Body of pancreas (tissue), 4 donors: ENCODE data around the gene TLNRD1. TPM values are rescaled to one million over a fixed set of nuclear protein-coding genes. Genes with fewer than 3 reads are reported as not detected.

Experiments used
- ATAC-seq: fragments of 150-250 bp; one replicate; pipeline ENCODE4 v1.9.1; 2016
- DNase-seq, 4 donors: peaks; one replicate each; pipeline ENCODE4 v3.0.0-alpha.2; 2019
- H3K27ac ChIP-seq, 4 donors: fragments of 200-600 bp; sonication (generic); 1 replicate in 3 of 4; 2 replicates in 1 of 4; pipeline versions ENCODE4 v1.5.1 to v1.6.1; 2016 to 2019; ENCODE audit warnings: mild to moderate bottlenecking in 1 of 4, mixed read lengths in 1 of 4, moderate library complexity in 1 of 4
- H3K27me3 ChIP-seq, 2 donors: fragments of 200-600 bp; sonication (generic); one replicate each; pipeline ENCODE4 v1.6.0; 2016; ENCODE audit warnings: mild to moderate bottlenecking in 1 of 2
- H3K36me3 ChIP-seq, 2 donors: fragments of 200-600 bp; sonication (generic); replicated peaks in 1 of 2; 2 replicates each; pipeline ENCODE4 v1.5.1; 2016; ENCODE audit warnings: low read depth in 2 of 2; ENCODE audit not compliant: insufficient read depth in 1 of 2
- H3K4me1 ChIP-seq: fragments of 200-600 bp; sonication (generic); one replicate; pipeline ENCODE4 v1.6.0; 2016
- H3K4me3 ChIP-seq, 2 donors: fragments of 200-600 bp; sonication (generic); 1 replicate in 1 of 2; 2 replicates in 1 of 2; pipeline ENCODE4 v1.5.1; 2016 to 2019
- H3K9me3 ChIP-seq, 3 donors: fragments of 200-600 bp; sonication (generic); 1 replicate in 2 of 3; 2 replicates in 1 of 3; pipeline ENCODE4 v1.5.1; 2016
- POLR2A ChIP-seq, 3 donors: fragments of 450-650 bp; IDR thresholded peaks; one replicate each; pipeline ENCODE4 v1.6.1; 2016; ENCODE audit warnings: antibody characterized with exemption in 3 of 3, mild to moderate bottlenecking in 2 of 3
- WGBS, 2 donors: methylation state at CpG; one replicate each; pipeline ENCODE4 v1.1.5; 2017; 5-methylcytosine and 5-hydroxymethylcytosine counted together
- intact Hi-C: fragments of 100-400 bp; cut with DNase I; formaldehyde crosslinking; loops from one replicate; pipeline ENCODE4 v1.15.1; 2023
- total RNA-seq, 2 donors: library from RNA; depleted of rRNA; stranded (reverse); fragments of >200 nt; gene quantifications; one replicate each; pipeline ENCODE4 v1.1.0, GENCODE V29; 2016
- TF ChIP-seq, protein P1 (sequence below), 7 experiments: fragments of 450-650 bp in 4 of 7; fragments of 200-600 bp in 3 of 7; sonication (generic) in 3 of 7; IDR thresholded peaks; one replicate each; pipeline ENCODE4 v1.5.1; 2016 to 2019; ENCODE audit warnings: antibody characterized with exemption in 7 of 7

Gene TLNRD1
- total RNA-seq, 2 donors from 2014 or later: 22.6 to 44.8 TPM

DNA sequence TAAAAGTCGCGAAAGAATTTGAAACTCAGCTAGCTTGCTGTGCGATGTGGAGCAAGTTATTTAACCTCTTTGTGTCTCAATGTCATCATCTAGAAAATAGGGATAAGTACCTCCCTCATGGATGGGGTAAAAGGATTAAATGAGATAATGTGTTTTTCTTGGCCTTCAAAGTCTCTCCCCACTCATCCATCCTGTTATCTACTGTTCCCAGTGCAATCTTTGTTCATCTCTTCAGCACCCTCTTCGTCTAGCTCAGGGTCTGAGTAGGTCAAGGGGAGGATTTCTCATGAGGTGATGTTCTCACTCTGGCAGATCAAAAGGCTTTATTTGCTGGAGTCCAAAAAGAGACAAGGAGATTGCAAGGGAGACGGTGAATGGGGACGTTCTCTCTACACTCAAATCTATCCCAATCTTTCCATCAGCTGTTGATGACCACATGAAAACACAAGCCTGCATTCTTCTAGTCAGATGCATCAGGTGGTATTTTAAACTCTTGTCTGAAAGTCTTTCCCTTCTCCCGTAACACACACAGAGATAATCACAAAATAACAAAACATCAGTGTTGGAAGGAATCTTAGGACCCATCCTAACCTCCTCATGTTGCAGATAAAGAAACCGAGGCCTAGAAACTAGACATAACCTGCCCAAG lies 12.5 kb upstream of the TLNRD1 start:
- ATAC-seq: no peak
- TF ChIP-seq, protein P1, sequence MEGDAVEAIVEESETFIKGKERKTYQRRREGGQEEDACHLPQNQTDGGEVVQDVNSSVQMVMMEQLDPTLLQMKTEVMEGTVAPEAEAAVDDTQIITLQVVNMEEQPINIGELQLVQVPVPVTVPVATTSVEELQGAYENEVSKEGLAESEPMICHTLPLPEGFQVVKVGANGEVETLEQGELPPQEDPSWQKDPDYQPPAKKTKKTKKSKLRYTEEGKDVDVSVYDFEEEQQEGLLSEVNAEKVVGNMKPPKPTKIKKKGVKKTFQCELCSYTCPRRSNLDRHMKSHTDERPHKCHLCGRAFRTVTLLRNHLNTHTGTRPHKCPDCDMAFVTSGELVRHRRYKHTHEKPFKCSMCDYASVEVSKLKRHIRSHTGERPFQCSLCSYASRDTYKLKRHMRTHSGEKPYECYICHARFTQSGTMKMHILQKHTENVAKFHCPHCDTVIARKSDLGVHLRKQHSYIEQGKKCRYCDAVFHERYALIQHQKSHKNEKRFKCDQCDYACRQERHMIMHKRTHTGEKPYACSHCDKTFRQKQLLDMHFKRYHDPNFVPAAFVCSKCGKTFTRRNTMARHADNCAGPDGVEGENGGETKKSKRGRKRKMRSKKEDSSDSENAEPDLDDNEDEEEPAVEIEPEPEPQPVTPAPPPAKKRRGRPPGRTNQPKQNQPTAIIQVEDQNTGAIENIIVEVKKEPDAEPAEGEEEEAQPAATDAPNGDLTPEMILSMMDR (IDR thresholded peaks at IDR 0.05): no peak
- no peak for TF ChIP-seq POLR2A (IDR thresholded peaks at IDR 0.05)
- Histone ChIP-seq H3K27ac (no peak overlapping the region), H3K27me3 (no peaks in the 10 kb centered on the region), H3K36me3 (no peaks in the 10 kb centered on the region), H3K4me1 (peaks cover 45% of the 10 kb centered on the region), H3K9me3 (no peaks in the 10 kb centered on the region), H3K4me3 (peak overlapping the region in 1 of 2 donors; percentile 92)
- DNase-seq: no peak
- WGBS, 2 donors: 25 to 30% methylated on average over 8 of the region's 8 CpGs
- intact Hi-C loops: loop anchor here (10.0 kb wide), 1 partner anchor 277 kb away; no protein-coding TSS in a partner anchor

DNA sequence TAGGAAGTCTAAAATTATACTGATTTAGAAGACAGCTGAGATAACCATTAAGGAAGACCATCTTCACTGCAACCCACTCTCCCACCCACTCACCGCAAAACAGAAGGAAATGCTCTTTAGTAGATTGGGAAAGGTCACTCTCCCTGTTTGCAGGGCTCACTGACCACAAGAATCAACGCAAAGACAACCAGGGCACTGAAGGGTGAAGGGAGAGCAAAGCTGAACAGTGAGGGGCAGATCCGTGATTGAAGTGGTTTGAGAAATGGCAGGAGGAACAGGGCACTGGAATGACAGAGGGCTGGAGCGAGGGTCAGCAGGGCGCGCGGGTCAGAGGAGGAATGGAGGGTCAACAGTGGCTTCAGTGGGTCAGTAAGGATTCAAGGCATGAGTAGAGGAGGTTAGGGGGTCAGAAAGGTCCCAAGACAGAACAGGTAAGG lies 11.6 kb upstream of the TLNRD1 start:
- ATAC-seq (peak; percentile 0), DNase-seq (no peak)
- TF ChIP-seq POLR2A (IDR thresholded peaks at IDR 0.05): no peak
- TF ChIP-seq, protein P1 (IDR thresholded peaks at IDR 0.05): no peak
- WGBS, 2 donors: 1% methylated on average over 7 of the region's 7 CpGs
- Histone ChIP-seq H3K27ac (peak overlapping the region; percentile 83 to 91 (median 88)), H3K36me3 (no peaks in the 10 kb centered on the region), H3K9me3 (no peaks in the 10 kb centered on the region), H3K4me1 (peaks cover 45% of the 10 kb centered on the region), H3K27me3 (no peaks in the 10 kb centered on the region), H3K4me3 (peak overlapping the region; percentile 92 to 94)
- intact Hi-C loops: loop anchor here (10.0 kb wide), 1 partner anchor 276 kb away; no protein-coding TSS in a partner anchor

DNA sequence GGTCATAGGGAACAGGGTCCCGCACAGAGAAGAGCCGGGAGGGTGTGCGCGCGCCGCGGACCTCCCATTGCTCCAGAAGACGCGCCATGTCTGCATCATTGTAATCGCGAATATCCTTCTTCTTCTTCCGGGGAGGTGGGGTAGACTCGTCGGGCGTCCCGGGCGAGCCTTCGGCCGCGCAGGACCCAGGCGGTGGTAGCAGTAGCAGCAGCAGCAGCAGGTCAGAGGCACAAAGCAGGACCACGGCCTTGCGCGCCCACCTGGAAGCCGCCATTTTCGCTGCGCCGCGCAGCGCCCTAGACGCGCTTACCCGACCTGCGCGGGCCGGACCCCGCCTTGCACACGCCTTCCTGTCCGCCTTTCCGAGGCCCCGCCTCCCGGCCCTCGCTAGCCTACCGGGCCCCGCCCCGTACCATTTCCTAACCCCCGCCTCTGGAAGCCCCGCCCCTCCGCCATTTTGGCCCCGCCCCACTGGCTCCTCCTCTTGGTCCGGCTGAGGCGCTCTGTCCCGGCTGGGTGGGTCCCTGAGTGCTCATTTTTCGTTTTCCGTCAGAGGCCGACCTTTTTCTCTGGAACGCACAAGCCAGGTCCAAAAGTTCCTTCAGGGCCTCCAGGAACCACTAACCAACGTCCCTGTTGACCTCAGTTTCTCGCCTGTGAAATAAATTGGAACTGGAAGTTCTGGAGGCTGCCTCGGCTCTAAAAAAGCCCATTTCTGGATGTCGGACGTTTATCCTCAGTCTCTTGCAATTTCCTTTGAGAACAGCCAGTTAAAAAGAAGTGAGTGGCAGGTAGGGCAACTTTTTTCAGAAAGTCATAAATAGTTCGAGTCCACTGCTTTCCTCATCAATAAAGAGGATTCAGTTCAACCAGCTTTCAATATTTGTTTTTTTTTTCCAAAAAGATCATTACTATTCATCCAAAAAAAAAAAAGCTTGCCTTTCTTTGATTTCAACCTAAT lies 10.9 kb upstream of the TLNRD1 start, which contains the start of gene MESD:
Gene MESD (minus strand): TSS at position 302 of the 961 bp plus-strand sequence. CDS start 28 bp downstream, at position 274.
- Histone ChIP-seq H3K36me3 (no peaks in the 10 kb centered on the region), H3K27ac (peak within 1 kb of the TSS; percentile 83 to 91 (median 88)), H3K9me3 (no peaks in the 10 kb centered on the region), H3K4me3 (peak within 1 kb of the TSS; percentile 92 to 94), H3K27me3 (no peaks in the 10 kb centered on the region), H3K4me1 (peaks cover 45% of the 10 kb centered on the region)
- 0% methylated on average over 18 to 63 of the region's 63 CpGs for WGBS, 2 donors
- intact Hi-C loops: loop anchor here (10.0 kb wide), 1 partner anchor 275 kb away; no protein-coding TSS in a partner anchor
- peak; percentile 88 to 94 (median 93) for TF ChIP-seq POLR2A (IDR thresholded peaks at IDR 0.05)
- TF ChIP-seq, protein P1 (IDR thresholded peaks at IDR 0.05): no peak
- peak; percentile 97 to 99 (median 99) for DNase-seq
- ATAC-seq: peak; percentile 98

DNA sequence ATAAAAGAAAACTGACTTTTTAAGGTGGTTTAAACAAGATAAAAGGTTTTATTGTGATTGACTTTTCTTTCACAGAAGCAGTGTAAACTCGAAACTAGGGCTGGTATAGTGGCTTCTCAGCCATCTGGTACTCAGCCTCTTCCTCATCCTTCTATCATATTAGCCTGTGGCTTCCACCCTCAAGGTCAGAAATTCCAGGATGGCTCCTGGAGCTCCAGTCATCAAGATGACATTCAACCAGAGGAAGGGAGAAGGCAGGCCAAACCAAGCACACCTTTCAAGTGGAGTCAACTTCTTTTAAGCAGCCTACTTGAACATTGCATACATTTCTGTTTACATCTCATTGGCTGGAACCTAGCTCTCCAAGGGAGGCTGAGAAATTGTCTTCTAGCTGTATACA lies 9.8 kb upstream of the TLNRD1 start:
- H3K4me3 ChIP-seq: no peak overlapping the region
- H3K9me3 ChIP-seq: no peaks in the 10 kb centered on the region
- intact Hi-C loops: no loop called here
- TF ChIP-seq, protein P1 (IDR thresholded peaks at IDR 0.05): no peak
- TF ChIP-seq POLR2A (IDR thresholded peaks at IDR 0.05): no peak
- 85 to 88% methylated on average over 1 of the region's 1 CpG for WGBS, 2 donors
- H3K36me3 ChIP-seq: no peaks in the 10 kb centered on the region
- ATAC-seq (no peak), DNase-seq (no peak)
- peak overlapping the region in 3 of 4 donors; percentile 87 to 91 (median 89) for H3K27ac ChIP-seq
- peaks cover 45% of the 10 kb centered on the region for H3K4me1 ChIP-seq
- H3K27me3 ChIP-seq: no peaks in the 10 kb centered on the region
